ENCODE measurements around the gene MAMDC2. TPM values are rescaled to one million over a fixed set of nuclear protein-coding genes. Genes with fewer than 3 reads are reported as not detected.
A peak's percentile ranks its signal among the peaks of the same experiment; 100 is the strongest.

Gene MAMDC2
- total RNA-seq, 1 experiment from 2014 or later: 1.2 TPM

GRCh38 chr9:70113403-70114022 lies 69.9 kb downstream of the MAMDC2 start:
- H3K4me1 ChIP-seq (ENCODE audit: control insufficient read depth in 1 of 2, insufficient read depth in 2 of 2, low read length in 2 of 2): peaks cover 4 to 38% of the 10 kb centered on the region in 2 experiments; a peak in 3 of 4 replicates

More at GRCh38 chr9:70113403-70114022, 69.9 kb downstream of the MAMDC2 start:
- CTCF ChIA-PET: interaction anchor here (0.7 to 7.5 kb wide), 36 partner anchors 8 to 691 kb away, joined by 3 to 205 read pairs (median 4); partner anchors contain the start of gene MAMDC2
- Histone ChIP-seq H3K9me2 (ENCODE audit: insufficient read depth) (no peaks in the 10 kb centered on the region), H3K79me2 (ENCODE audit: insufficient read depth, low read length) (no peaks in the 10 kb centered on the region), H3K4me2 (ENCODE audit: low read length) (no peak overlapping the region), H3K9ac (ENCODE audit: low read length) (no peak overlapping the region), H3K4me3 (replicated peaks in 1 of 2; ENCODE audit: low read depth in 1 of 2, low read length in 2 of 2) (no peak overlapping the region), H3K27me3 (ENCODE audit: insufficient read depth, low read length) (no peaks in the 10 kb centered on the region), H3K9me3 (ENCODE audit: control insufficient read depth in 1 of 2, insufficient read depth in 1 of 2, low read depth in 1 of 2, low read length in 2 of 2) (no peaks in the 10 kb centered on the region), H4K20me1 (ENCODE audit: insufficient read depth) (no peaks in the 10 kb centered on the region), H3K27ac (ENCODE audit: low read depth, low read length) (no peak overlapping the region), H2AFZ (ENCODE audit: low read depth, low read length, poor library complexity, severe bottlenecking) (no peak overlapping the region), H3K36me3 (ENCODE audit: control insufficient read depth in 1 of 2, insufficient read depth in 2 of 2, low read length in 2 of 2) (no peaks in the 10 kb centered on the region)
- POLR2A ChIA-PET: interaction anchor here (1.3 to 1.5 kb wide), 2 partner anchors 138 to 165 kb away, joined by 3 read pairs; no protein-coding TSS in a partner anchor
- TF ChIP-seq RAD21 (IDR thresholded peaks at IDR 0.05; ENCODE audit: low read depth): peak; percentile 89
- TF ChIP-seq TCF7L2 (IDR thresholded peaks at IDR 0.05; ENCODE audit: borderline replicate concordance, extremely low read depth, insufficient read depth, insufficient read length): peak; percentile 24
- no peak for TF ChIP-seq ATF3 (IDR thresholded peaks at IDR 0.05)
- TF ChIP-seq CTCF (IDR thresholded peaks at IDR 0.05 in 2 of 3, conservative IDR thresholded peaks at IDR 0.05 in 1 of 3; ENCODE audit: borderline replicate concordance in 1 of 3, insufficient read depth in 1 of 3, low read depth in 2 of 3, low read length in 2 of 3): peak; percentile 77 to 94 (median 91)
- peak; percentile 43 for TF ChIP-seq YY1 (IDR thresholded peaks at IDR 0.05; ENCODE audit: extremely low read depth, insufficient replicate concordance, low read depth, low read length)
- RAD21 ChIA-PET (ENCODE audit: low non-redundant PET in 1 of 2, low total read pairs in 2 of 2, uncharacterized antibody in 2 of 2, unreplicated experiment in 2 of 2): interaction anchor here (1.1 to 3.1 kb wide), 5 partner anchors 142 to 489 kb away, joined by 3 to 12 read pairs (median 4); no protein-coding TSS in a partner anchor
- peak; percentile 83 for ATAC-seq
- BruUV-seq (replicated peaks): no TSS peak
- DNase-seq (ENCODE audit: low read depth, low spot score): peak; percentile 48
- intact Hi-C loops (cut with micrococcal nuclease): loop anchor here (2.0 to 5.0 kb wide), 3 partner anchors 114 to 691 kb away; no protein-coding TSS in a partner anchor

Measured in HCT116 (cell line).